Transverse colon (tissue), 4 donors: ENCODE measurements around the gene LGR6. TPM values are rescaled to one million over a fixed set of nuclear protein-coding genes. Genes with fewer than 3 reads are reported as not detected.
A peak's percentile ranks its signal among the peaks of the same experiment; 100 is the strongest.
"Not testable (repeated sequence)": the region's sequence is repeated elsewhere in the genome, so short reads cannot be mapped to it uniquely, and the experiment has no call there.

Experiments
- DNase-seq: peaks from one replicate; pipeline ENCODE4 v3.0.0-alpha.2; 2019
- H3K27ac ChIP-seq, 4 donors: fragments of 200-600 bp; sonication (generic); 2 replicates each; pipeline ENCODE4 v1.5.1; 2016 to 2018; ENCODE audit warnings: inconsistent platforms in 4 of 4
- H3K27me3 ChIP-seq: fragments of 200-600 bp; sonication (generic); 2 replicates; pipeline ENCODE4 v1.5.1; 2017; ENCODE audit warnings: inconsistent platforms
- H3K36me3 ChIP-seq, 4 donors: fragments of 200-600 bp; sonication (generic); 2 replicates each; pipeline ENCODE4 v1.5.1; 2017 to 2019; ENCODE audit warnings: inconsistent platforms in 4 of 4
- H3K4me1 ChIP-seq, 4 donors: fragments of 200-600 bp; sonication (generic); 2 replicates each; pipeline ENCODE4 v1.5.1; 2017 to 2020; ENCODE audit warnings: inconsistent platforms in 4 of 4
- H3K4me3 ChIP-seq, 4 donors: fragments of 200-600 bp; sonication (generic); 1 replicate in 1 of 4; 2 replicates in 3 of 4; pipeline versions ENCODE4 v1.5.1 to v1.6.1; 2017 to 2019; ENCODE audit warnings: inconsistent platforms in 4 of 4
- H3K9me3 ChIP-seq, 2 donors: fragments of 200-600 bp; sonication (generic); 2 replicates each; pipeline ENCODE4 v1.5.1; 2017 to 2019; ENCODE audit warnings: inconsistent platforms in 2 of 2
- EP300 ChIP-seq: sonication (generic); formaldehyde crosslinking; IDR thresholded peaks from one replicate; pipeline ENCODE4 v1.6.1; 2017; ENCODE audit warnings: antibody characterized with exemption, low read depth
- POLR2A ChIP-seq: fragments of 450-650 bp; IDR thresholded peaks from one replicate; pipeline ENCODE4 v1.6.1; 2016; ENCODE audit warnings: antibody characterized with exemption, mild to moderate bottlenecking, moderate library complexity
- POLR2AphosphoS5 ChIP-seq, 3 donors: sonication (generic); formaldehyde crosslinking; IDR thresholded peaks; one replicate each; pipeline ENCODE4 v1.6.1; 2016; ENCODE audit warnings: antibody characterized with exemption in 3 of 3
- WGBS, 2 donors: methylation state at CpG; one replicate each; pipeline ENCODE4 v1.1.5; 2018; ENCODE audit warnings: low coverage in 1 of 2; 5-methylcytosine and 5-hydroxymethylcytosine counted together
- in situ Hi-C, 4 donors: fragments of 200-750 bp; cut with MboI; loops; one replicate each; pipeline versions ENCODE4 v1.15.0 to v1.15.1; 2017; ENCODE audit warnings: low sequenced_read_pairs in 3 of 4, low pct_ligation_motif_present in 1 of 4, low pct_unique_long_range_greater_than_20kb in 1 of 4
- intact Hi-C: fragments of 100-400 bp; cut with DNase I; formaldehyde crosslinking; loops from one replicate; pipeline ENCODE4 v1.15.1; 2023; ENCODE audit warnings: low total_unique reads
- total RNA-seq, 4 donors: library from RNA; depleted of rRNA; stranded (reverse); fragments of >200 nt; gene quantifications; one replicate each; pipeline ENCODE4 v1.1.0, GENCODE V29; 2016
- TF ChIP-seq, protein P1 (sequence below), 5 experiments: fragments of 200-600 bp in 3 of 5; fragments of 450-650 bp in 2 of 5; sonication (generic) in 3 of 5; IDR thresholded peaks; 1 replicate in 2 of 5; 2 replicates in 3 of 5; pipeline ENCODE4 v1.5.1; 2016 to 2017; ENCODE audit warnings: antibody characterized with exemption in 5 of 5, inconsistent platforms in 3 of 5, mild to moderate bottlenecking in 2 of 5, moderate library complexity in 1 of 5

LGR6 gene
- total RNA-seq, 4 donors from 2014 or later: 0.41 to 1.6 TPM; not detected in 2

- WGBS, 2 donors: 47 to 70% methylated on average over 2 to 8 of the region's 8 CpGs
- H3K27ac ChIP-seq: no peak overlapping the region
- H3K9me3 ChIP-seq: no peaks in the 10 kb centered on the region
- TF ChIP-seq, protein P1, sequence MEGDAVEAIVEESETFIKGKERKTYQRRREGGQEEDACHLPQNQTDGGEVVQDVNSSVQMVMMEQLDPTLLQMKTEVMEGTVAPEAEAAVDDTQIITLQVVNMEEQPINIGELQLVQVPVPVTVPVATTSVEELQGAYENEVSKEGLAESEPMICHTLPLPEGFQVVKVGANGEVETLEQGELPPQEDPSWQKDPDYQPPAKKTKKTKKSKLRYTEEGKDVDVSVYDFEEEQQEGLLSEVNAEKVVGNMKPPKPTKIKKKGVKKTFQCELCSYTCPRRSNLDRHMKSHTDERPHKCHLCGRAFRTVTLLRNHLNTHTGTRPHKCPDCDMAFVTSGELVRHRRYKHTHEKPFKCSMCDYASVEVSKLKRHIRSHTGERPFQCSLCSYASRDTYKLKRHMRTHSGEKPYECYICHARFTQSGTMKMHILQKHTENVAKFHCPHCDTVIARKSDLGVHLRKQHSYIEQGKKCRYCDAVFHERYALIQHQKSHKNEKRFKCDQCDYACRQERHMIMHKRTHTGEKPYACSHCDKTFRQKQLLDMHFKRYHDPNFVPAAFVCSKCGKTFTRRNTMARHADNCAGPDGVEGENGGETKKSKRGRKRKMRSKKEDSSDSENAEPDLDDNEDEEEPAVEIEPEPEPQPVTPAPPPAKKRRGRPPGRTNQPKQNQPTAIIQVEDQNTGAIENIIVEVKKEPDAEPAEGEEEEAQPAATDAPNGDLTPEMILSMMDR (IDR thresholded peaks at IDR 0.05): peak in 4 of 5 experiments; percentile 35 to 48 (median 41)
- no peak for TF ChIP-seq EP300
- intact Hi-C loops (no loop called here), in situ Hi-C loops (no loop called here)
- no peak overlapping the region for H3K4me3 ChIP-seq
- no peaks in the 10 kb centered on the region for H3K36me3 ChIP-seq
- DNase-seq: peak; percentile 36
- H3K4me1 ChIP-seq: no peaks in the 10 kb centered on the region
- peaks cover 9% of the 10 kb centered on the region for H3K27me3 ChIP-seq
Observed at GRCh38 chr1:202237052-202237451, 43.5 kb downstream of the LGR6 start.

- TF ChIP-seq EP300: no peak
- no peak for TF ChIP-seq POLR2A
- TF ChIP-seq, protein P1 (IDR thresholded peaks at IDR 0.05): no peak
- TF ChIP-seq POLR2AphosphoS5 (IDR thresholded peaks at IDR 0.05): no peak
- in situ Hi-C loops (no loop called here), intact Hi-C loops (no loop called here)
- Histone ChIP-seq H3K4me3 (no peak overlapping the region), H3K27me3 (peaks cover 9% of the 10 kb centered on the region), H3K9me3 (no peaks in the 10 kb centered on the region), H3K27ac (no peak overlapping the region), H3K36me3 (no peaks in the 10 kb centered on the region), H3K4me1 (no peaks in the 10 kb centered on the region)
- peak; percentile 3 for DNase-seq
- 80 to 86% methylated on average over 5 to 22 of the region's 22 CpGs for WGBS, 2 donors
Observed at GRCh38 chr1:202238914-202239313, 45.3 kb downstream of the LGR6 start.

- H3K4me1 ChIP-seq, H3K27me3 ChIP-seq, DNase-seq, H3K9me3 ChIP-seq, H3K27ac ChIP-seq, H3K36me3 ChIP-seq, intact Hi-C loops, H3K4me3 ChIP-seq, in situ Hi-C loops: not testable (repeated sequence)
- WGBS, 2 donors: 57 to 66% methylated on average over 1 to 3 of the region's 3 CpGs
Observed at GRCh38 chr1:202240226-202240625, 46.6 kb downstream of the LGR6 start.

- Histone ChIP-seq H3K4me1 (no peaks in the 10 kb centered on the region), H3K36me3 (no peaks in the 10 kb centered on the region), H3K4me3 (no peak overlapping the region), H3K27ac (no peak overlapping the region), H3K27me3 (peaks cover 9% of the 10 kb centered on the region), H3K9me3 (no peaks in the 10 kb centered on the region)
- in situ Hi-C loops (no loop called here), intact Hi-C loops (no loop called here)
- TF ChIP-seq POLR2AphosphoS5 (IDR thresholded peaks at IDR 0.05) (no peak), POLR2A (no peak), EP300 (no peak)
- TF ChIP-seq, protein P1 (IDR thresholded peaks at IDR 0.05): no peak
- WGBS, 2 donors: 89% methylated on average over 4 of the region's 4 CpGs; no CpG with 5 or more reads in 1 of the 2 donors
- peak; percentile 2 for DNase-seq
Observed at GRCh38 chr1:202240956-202241355, 47.4 kb downstream of the LGR6 start.

DNA sequence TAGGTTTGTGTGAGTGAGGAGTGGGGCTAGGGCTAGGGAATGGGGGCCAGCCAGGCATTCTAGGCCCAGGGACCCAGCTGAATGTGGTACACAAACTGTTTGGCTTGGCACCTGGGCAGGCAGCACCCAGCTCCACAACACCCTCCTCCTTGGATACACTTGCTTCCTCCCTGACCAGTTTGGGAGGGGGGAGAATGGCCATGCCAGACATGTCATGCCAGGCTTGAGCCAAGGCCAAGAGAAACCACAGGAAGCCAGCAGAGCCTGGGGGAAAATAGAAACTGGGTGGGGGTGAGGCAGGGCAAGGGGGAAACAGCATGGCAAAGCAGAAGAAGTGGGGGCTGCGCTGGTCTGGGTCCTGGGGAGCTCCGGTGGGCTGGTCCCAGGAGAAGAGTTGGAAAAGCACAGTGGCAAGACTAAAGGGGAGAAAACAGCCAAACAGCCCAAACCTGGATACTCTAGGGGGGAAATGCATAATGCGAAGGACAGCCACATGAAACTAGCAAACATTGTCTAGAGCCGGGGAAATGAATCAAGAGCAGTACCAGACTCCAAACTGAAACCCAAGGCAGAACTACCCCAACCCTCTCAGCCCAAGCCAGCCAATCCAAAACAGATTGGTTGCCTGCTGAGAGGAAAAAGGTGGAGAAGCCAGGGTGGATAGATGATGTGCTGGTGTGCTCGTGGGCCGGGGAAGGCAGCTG, 47.9 kb downstream of the LGR6 start:
- TF ChIP-seq, protein P1 (IDR thresholded peaks at IDR 0.05): no peak
- TF ChIP-seq EP300 (no peak), POLR2A (no peak), POLR2AphosphoS5 (IDR thresholded peaks at IDR 0.05) (no peak)
- WGBS, 2 donors: 40 to 67% methylated on average over 1 to 6 of the region's 6 CpGs
- DNase-seq: peak; percentile 1
- H3K36me3 ChIP-seq: no peaks in the 10 kb centered on the region
- no peak overlapping the region for H3K27ac ChIP-seq
- peaks cover 9% of the 10 kb centered on the region for H3K27me3 ChIP-seq
- in situ Hi-C loops: no loop called here
- no peak overlapping the region for H3K4me3 ChIP-seq
- H3K4me1 ChIP-seq: no peaks in the 10 kb centered on the region
- intact Hi-C loops: no loop called here
- H3K9me3 ChIP-seq: no peaks in the 10 kb centered on the region
